DMS79 (cell line): Measurements from ENCODE around the gene ABHD13.
"Not testable (repeated sequence)": the region's sequence is repeated elsewhere in the genome, so short reads cannot be mapped to it uniquely, and the experiment has no call there.

Experiments
- DNase-seq: peaks from one replicate; lab custom pipeline; 2025; lab: John Stamatoyannopoulos, UW

Gene ABHD13

DNA sequence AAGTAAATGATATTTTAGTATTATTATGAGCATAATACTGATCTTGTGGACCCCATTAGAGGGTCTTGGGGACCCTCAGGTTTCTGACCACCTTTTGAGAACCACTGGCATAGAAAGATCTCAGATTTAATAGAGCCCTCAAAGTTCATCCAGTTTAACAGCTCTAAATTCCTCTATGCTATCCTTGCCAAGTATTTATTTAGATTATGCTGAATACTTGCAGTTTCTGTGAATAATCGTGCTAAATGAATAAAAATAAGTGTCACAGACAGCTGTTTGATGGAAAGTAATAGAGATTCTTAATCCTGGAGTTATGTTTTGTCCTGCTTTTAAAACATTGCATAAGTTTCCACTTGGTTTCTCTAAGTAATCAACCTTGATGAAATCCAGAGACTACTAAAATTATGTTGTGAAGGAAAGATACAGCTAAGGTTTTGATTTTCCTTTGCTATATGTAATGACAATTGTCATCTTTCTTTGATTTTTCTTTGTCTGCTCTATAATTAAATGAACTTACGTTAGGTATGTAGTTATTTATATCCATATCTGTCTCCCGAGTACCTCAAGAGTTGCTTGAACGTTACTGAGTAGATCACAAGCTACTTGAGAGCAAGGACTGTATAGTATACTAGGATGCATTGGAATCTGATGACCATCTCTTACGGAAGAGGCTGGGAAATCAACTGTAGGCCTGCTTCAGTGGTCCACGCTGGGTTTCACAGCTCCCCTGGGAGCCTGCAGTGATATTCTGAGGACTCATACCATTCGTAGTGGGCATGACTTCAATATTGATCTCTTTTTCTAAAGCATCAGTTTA is 5.7 kb downstream of the ABHD13 start:
- no peak for DNase-seq

GRCh38 chr13:108225440-108225839 is 7.2 kb downstream of the ABHD13 start:
- no peak for DNase-seq

GRCh38 chr13:108226184-108226583 is 8.0 kb downstream of the ABHD13 start:
- DNase-seq: no peak

- no peak for DNase-seq
Measured at GRCh38 chr13:108227651-108228272, 9.6 kb downstream of the ABHD13 start.

GRCh38 chr13:108230377-108230776 is 12.2 kb downstream of the ABHD13 start:
- no peak for DNase-seq

- DNase-seq: no peak
Measured at GRCh38 chr13:108249150-108249549, 31.0 kb downstream of the ABHD13 start.

DNA sequence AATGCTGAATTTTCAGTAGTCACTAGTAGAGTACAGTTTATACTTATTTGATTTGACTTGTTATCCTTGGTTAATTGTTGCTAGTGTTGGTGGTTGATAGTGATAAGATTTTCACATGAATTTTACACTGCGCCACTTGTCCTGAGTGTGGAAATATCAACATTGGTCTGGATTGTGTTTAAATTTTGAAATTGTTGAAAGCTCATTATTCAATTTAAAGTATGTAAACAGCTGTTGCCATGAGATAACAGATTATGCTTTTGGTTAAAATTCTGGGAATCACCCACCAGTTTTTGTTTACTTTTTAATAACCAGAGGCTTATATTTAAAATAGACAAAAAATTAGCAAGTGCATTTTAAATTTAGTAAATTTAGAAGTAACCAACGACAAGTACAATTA is 39.1 kb downstream of the ABHD13 start:
- DNase-seq: no peak

GRCh38 chr13:108263621-108264355 is 45.6 kb downstream of the ABHD13 start:
- no peak for DNase-seq

DNA sequence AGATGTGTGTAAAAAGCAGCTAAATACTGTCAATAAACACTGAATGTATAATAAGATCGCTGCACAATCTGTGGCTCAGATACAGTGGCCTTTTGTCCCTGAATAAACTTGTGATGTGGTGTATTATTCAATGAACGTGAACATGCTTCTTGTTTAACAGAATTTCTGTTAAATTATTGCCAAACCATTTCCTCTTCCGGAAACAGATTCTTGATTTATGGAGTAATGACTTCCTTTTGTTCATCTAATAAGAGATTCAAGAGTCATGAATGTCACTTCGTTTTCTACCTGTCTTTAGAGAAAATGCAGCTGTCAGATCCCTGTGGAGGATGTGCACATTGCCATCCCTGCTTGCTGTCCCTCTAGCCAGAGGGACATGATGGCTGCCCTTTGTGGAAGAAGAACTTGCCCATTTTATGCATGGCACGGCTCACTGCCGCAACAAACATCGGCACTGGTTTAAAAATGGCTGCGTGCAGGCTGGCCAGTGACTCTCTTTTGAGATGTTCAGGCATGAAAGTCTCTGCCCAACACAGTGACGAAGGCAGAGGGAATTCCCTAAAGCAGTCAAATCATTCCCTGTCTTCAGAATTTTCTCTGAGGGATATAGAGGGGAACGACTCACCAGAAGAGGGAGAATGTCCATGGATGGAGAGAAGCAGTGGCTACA is 48.3 kb downstream of the ABHD13 start:
- DNase-seq: no peak

GRCh38 chr13:108267347-108267746 is 49.2 kb downstream of the ABHD13 start:
- DNase-seq: no peak

DNA sequence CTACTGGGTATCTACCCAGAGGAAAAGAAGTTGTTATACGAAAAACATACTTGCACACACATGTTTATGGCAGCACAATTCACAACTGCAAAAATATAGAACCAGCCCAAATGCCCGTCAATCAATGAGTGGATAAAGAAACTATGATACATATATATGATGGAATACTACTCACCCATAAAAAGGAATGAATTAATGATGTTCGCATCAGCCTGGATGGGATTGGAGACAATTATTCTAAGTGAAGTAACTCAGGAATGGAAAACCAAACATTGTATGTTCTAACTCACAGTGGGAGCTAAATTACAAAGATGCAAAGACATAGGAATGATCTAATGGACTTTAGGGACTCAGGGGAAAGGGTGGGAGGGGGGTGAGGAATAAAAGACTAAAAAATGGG is 49.7 kb downstream of the ABHD13 start:
- DNase-seq: not testable (repeated sequence)

- no peak for DNase-seq
Measured at GRCh38 chr13:108268466-108269112, 50.4 kb downstream of the ABHD13 start.

DNA sequence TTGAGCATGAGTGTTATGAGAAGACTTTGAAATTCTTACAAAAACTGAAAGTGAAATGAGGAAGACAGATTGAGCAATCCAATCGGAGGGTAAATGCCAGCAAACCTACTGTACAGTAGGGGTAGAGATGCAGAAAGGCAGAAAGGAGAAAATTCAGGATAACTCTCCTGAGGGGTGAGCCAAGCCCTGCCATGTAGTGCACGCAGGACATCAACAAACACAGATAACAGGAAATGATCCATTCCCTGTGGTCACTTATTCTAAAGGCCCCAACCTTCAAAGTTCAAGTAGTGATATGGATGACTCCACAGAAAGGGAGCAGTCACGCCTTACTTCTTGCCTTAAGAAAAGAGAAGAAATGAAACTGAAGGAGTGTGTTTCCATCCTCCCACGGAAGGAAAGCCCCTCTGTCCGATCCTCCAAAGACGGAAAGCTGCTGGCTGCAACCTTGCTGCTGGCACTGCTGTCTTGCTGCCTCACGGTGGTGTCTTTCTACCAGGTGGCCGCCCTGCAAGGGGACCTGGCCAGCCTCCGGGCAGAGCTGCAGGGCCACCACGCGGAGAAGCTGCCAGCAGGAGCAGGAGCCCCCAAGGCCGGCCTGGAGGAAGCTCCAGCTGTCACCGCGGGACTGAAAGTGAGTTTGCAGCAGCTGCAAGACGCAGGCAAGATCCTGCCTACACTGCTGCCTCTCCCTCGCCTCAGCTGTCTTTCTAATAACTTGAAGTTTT is 51.6 kb downstream of the ABHD13 start, which contains the start of gene TNFSF13B:
TSS of gene TNFSF13B (plus strand) at position 118 of the 728 bp plus-strand sequence. CDS start at position 296, 178 bp downstream.
- no peak for DNase-seq

GRCh38 chr13:108270442-108270841 is 52.2 kb downstream of the ABHD13 start:
- no peak for DNase-seq

DNA sequence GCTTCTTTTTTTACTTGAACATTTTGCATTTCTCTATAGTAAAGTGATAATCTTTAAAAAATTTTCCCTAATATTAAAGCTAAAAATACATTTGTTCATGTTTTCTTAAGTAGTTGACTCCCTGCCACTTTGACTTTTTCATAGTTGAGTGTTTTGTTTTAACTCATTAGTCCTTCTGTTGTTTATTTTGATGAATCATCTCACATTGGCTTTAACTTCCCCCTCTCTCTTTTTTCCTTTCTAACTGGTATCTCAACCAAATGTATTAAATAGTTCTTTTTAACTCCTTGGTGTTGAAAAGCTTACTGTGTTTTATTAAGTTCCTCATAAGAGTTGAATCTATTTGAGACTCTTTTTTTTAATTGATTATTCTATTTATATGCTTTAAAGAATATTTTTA is 54.1 kb downstream of the ABHD13 start:
- no peak for DNase-seq

GRCh38 chr13:108273429-108274118 is 55.4 kb downstream of the ABHD13 start:
- no peak for DNase-seq

GRCh38 chr13:108274718-108275117 is 56.5 kb downstream of the ABHD13 start:
- no peak for DNase-seq

- no peak for DNase-seq
Measured at GRCh38 chr13:108276060-108276459, 57.9 kb downstream of the ABHD13 start.

DNA sequence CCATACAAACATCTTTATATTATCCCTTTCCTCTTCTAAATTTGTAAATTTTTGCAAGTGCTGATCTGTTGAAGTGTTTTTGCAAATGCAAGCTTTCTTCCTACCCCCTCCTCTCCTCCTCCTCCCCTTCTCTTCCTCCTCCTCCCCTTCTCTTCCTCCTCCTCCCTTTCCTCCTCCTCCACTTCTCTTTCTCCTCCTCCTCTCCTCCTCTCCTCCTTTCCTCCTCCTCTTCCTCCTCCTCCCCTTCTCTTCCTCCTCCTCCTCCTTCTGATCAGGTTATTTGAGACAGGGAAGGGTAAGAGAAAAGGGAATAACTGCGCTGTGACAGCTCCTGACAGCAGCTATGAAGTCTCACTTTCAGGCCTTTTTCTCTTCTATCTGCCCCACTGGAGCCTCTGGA is 60.3 kb downstream of the ABHD13 start:
- no peak for DNase-seq

GRCh38 chr13:108281901-108282300 is 63.7 kb downstream of the ABHD13 start:
- no peak for DNase-seq
